Neural progenitor cell (in vitro differentiated cells): Measurements from ENCODE around the gene ADGRD1. TPM values are rescaled to one million over a fixed set of nuclear protein-coding genes. Genes with fewer than 3 reads are reported as not detected.

Experiments used
- DNase-seq: peaks from one replicate; pipeline ENCODE4 v3.0.0-alpha.2; 2016; ENCODE audit warnings: low spot score
- H2AFZ ChIP-seq: fragments of 200-600 bp; sonication (generic); replicated peaks from 2 replicates; pipeline ENCODE4 v1.6.1; 2016; ENCODE audit warnings: antibody characterized with exemption
- H3F3A ChIP-seq: fragments of 200-600 bp; sonication (generic); 2 replicates; pipeline ENCODE4 v1.6.1; 2016; ENCODE audit warnings: antibody characterized with exemption, low read depth
- H3K27ac ChIP-seq: fragments of 200-600 bp; sonication (generic); 2 replicates; pipeline ENCODE4 v1.5.1; 2016; ENCODE audit warnings: mild to moderate bottlenecking
- H3K27me3 ChIP-seq: fragments of 200-600 bp; sonication (generic); 2 replicates; pipeline ENCODE4 v1.6.1; 2016; ENCODE audit warnings: mild to moderate bottlenecking, moderate library complexity
- H3K36me3 ChIP-seq: fragments of 200-600 bp; sonication (generic); 2 replicates; pipeline ENCODE4 v1.5.1; 2016
- H3K4me1 ChIP-seq: fragments of 200-600 bp; sonication (generic); 2 replicates; pipeline ENCODE4 v1.6.1; 2016; ENCODE audit warnings: mixed run types
- H3K4me2 ChIP-seq: fragments of 200-600 bp; sonication (generic); 2 replicates; pipeline ENCODE4 v1.6.1; 2016
- H3K4me3 ChIP-seq: fragments of 200-600 bp; sonication (generic); 2 replicates; pipeline ENCODE4 v1.5.1; 2016
- H3K79me2 ChIP-seq: fragments of 200-600 bp; sonication (generic); 2 replicates; pipeline ENCODE4 v1.6.1; 2016; ENCODE audit warnings: low read depth
- H3K9ac ChIP-seq: fragments of 200-600 bp; sonication (generic); 2 replicates; pipeline ENCODE4 v1.6.1; 2016
- H3K9me3 ChIP-seq: fragments of 200-600 bp; sonication (generic); 2 replicates; pipeline ENCODE4 v1.5.1; 2016; ENCODE audit warnings: low read depth
- H4K20me1 ChIP-seq: fragments of 200-600 bp; sonication (generic); 2 replicates; pipeline ENCODE4 v1.6.1; 2016; ENCODE audit warnings: low read depth
- H3K27ac Mint-ChIP-seq: 3 replicates; pipeline ENCODE4 v1.8.0; 2021; ENCODE audit warnings: mixed read lengths
- H3K27me3 Mint-ChIP-seq: 2 replicates; pipeline ENCODE4 v1.8.0; 2022; ENCODE audit warnings: low read depth, mild to moderate bottlenecking, inconsistent platforms, moderate library complexity, mixed read lengths; ENCODE audit not compliant: insufficient read depth
- H3K36me3 Mint-ChIP-seq: 3 replicates; pipeline ENCODE4 v1.8.0; 2021; ENCODE audit warnings: mixed read lengths
- H3K4me1 Mint-ChIP-seq: 3 replicates; pipeline ENCODE4 v1.8.0; 2021; ENCODE audit warnings: mixed read lengths
- H3K4me3 Mint-ChIP-seq: 3 replicates; pipeline ENCODE4 v1.8.0; 2021; ENCODE audit warnings: mild to moderate bottlenecking, moderate library complexity, mixed read lengths
- H3K9me3 Mint-ChIP-seq: 3 replicates; pipeline ENCODE4 v1.8.0; 2020; ENCODE audit warnings: mixed read lengths
- EZH2 ChIP-seq: fragments of 200-600 bp; sonication (generic); IDR thresholded peaks from 2 replicates; pipeline ENCODE4 v1.6.1; 2017; ENCODE audit warnings: antibody characterized with exemption, mild to moderate bottlenecking, moderate library complexity
- EZH2phosphoT487 ChIP-seq: fragments of 200-600 bp; sonication (generic); IDR thresholded peaks from 2 replicates; pipeline ENCODE4 v1.6.1; 2017; ENCODE audit warnings: antibody characterized with exemption
- total RNA-seq: library from RNA; depleted of rRNA; stranded (reverse); fragments of >200 nt; gene quantifications from 2 replicates; pipeline ENCODE4 v1.2.3, GENCODE V29; 2015; ENCODE audit warnings: low replicate concordance
- TF ChIP-seq, protein P1 (sequence below): fragments of 200-600 bp; sonication (generic); IDR thresholded peaks from 2 replicates; pipeline ENCODE4 v1.5.1; 2017; ENCODE audit warnings: antibody characterized with exemption, mild to moderate bottlenecking

The ADGRD1 gene
- total RNA-seq, 1 donor from 2014 or later: not detected

DNA sequence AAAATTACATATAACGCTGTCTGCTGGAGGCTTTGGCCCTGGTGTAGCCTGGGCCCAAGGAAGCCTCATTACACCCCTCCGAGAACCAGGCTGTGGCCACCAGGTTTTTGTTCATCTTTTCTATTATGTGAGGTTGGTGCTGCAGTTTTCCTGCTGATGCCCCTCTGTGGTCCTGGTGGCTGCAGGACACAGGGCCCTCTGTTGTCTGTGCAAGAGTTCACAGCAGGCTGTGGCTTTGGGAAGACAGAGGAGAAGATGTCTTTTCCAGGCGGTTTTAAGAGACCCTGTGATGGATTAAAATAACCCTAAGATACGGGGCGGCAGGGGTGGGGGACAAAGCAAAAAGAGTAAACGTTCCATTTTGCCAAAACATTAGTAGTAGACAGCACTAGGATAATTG is 121.5 kb downstream of the ADGRD1 start:
- Mint-ChIP-seq H3K4me1 (peaks cover 3% of the 10 kb centered on the region), H3K27ac (no peak overlapping the region), H3K36me3 (no peaks in the 10 kb centered on the region), H3K9me3 (no peaks in the 10 kb centered on the region), H3K4me3 (no peak overlapping the region), H3K27me3 (peaks cover under 1% of the 10 kb centered on the region)
- no peaks in the 10 kb centered on the region for H3K27me3 ChIP-seq
- no peaks in the 10 kb centered on the region for H4K20me1 ChIP-seq
- no peak for DNase-seq
- TF ChIP-seq EZH2phosphoT487 (no peak), EZH2 (no peak)
- TF ChIP-seq, protein P1, sequence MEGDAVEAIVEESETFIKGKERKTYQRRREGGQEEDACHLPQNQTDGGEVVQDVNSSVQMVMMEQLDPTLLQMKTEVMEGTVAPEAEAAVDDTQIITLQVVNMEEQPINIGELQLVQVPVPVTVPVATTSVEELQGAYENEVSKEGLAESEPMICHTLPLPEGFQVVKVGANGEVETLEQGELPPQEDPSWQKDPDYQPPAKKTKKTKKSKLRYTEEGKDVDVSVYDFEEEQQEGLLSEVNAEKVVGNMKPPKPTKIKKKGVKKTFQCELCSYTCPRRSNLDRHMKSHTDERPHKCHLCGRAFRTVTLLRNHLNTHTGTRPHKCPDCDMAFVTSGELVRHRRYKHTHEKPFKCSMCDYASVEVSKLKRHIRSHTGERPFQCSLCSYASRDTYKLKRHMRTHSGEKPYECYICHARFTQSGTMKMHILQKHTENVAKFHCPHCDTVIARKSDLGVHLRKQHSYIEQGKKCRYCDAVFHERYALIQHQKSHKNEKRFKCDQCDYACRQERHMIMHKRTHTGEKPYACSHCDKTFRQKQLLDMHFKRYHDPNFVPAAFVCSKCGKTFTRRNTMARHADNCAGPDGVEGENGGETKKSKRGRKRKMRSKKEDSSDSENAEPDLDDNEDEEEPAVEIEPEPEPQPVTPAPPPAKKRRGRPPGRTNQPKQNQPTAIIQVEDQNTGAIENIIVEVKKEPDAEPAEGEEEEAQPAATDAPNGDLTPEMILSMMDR: no peak
- H3K27ac ChIP-seq: no peak overlapping the region
- H3K9me3 ChIP-seq: no peaks in the 10 kb centered on the region
- no peak overlapping the region for H3K9ac ChIP-seq
- no peaks in the 10 kb centered on the region for H3K36me3 ChIP-seq
- H3K4me1 ChIP-seq: no peaks in the 10 kb centered on the region
- no peak overlapping the region for H3K4me3 ChIP-seq
- H3K79me2 ChIP-seq: no peaks in the 10 kb centered on the region
- H3K4me2 ChIP-seq: no peak overlapping the region
- no peak overlapping the region for H2AFZ ChIP-seq
- H3F3A ChIP-seq: no peaks in the 10 kb centered on the region

DNA sequence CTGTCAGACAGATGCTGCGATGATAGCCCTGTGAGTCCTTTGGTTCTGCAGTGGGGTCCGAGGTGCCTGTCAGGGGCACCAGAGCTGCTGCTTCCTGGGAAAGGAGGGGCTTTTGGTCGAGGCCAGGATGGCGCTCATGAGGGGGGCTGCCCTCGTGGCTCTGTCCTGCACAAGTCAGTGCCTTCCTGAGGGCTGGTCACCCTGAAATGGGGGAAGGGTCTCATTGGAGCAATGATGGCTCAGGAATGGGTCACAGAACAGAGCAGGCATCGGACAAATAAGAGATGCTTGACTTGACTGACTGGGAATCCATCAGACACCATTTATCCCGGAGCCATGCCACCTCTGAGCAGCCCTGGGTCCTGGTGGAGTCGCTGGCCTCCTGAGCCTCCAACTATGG is 121.9 kb downstream of the ADGRD1 start:
- no peaks in the 10 kb centered on the region for H3K36me3 ChIP-seq
- H3K9me3 Mint-ChIP-seq: no peaks in the 10 kb centered on the region
- no peaks in the 10 kb centered on the region for H3K4me1 ChIP-seq
- H3K4me3 Mint-ChIP-seq: no peak overlapping the region
- peaks cover 3% of the 10 kb centered on the region for H3K4me1 Mint-ChIP-seq
- H3K27ac ChIP-seq: no peak overlapping the region
- H3K27me3 Mint-ChIP-seq: no peaks in the 10 kb centered on the region
- no peaks in the 10 kb centered on the region for H3K36me3 Mint-ChIP-seq
- H3F3A ChIP-seq: no peaks in the 10 kb centered on the region
- DNase-seq: no peak
- H3K4me2 ChIP-seq: no peak overlapping the region
- H3K4me3 ChIP-seq: no peak overlapping the region
- no peaks in the 10 kb centered on the region for H3K9me3 ChIP-seq
- TF ChIP-seq, protein P1: no peak
- no peak for TF ChIP-seq EZH2phosphoT487
- no peak for TF ChIP-seq EZH2
- no peaks in the 10 kb centered on the region for H3K27me3 ChIP-seq
- H3K27ac Mint-ChIP-seq: no peak overlapping the region
- H4K20me1 ChIP-seq: no peaks in the 10 kb centered on the region
- H3K79me2 ChIP-seq: no peaks in the 10 kb centered on the region
- no peak overlapping the region for H2AFZ ChIP-seq
- H3K9ac ChIP-seq: no peak overlapping the region

DNA sequence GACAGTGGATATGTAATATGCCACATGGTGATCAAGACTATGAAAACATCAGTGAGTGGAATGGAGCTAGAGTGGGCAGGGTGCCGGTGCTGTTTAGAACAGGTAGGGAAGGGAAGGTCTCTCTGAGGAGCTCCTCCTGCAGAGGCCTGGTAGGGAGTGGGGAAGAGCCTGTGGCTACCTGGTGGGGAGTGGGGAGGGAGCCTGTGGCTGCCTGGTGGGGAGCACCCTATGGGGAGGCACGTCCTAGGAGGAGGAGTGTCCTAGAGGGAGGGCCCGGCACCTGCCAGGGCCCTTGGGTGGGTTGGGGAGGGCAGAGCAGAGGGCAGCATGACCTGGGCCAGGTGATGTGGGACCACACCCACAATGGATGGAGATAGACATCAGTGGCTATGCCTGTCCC is 122.6 kb downstream of the ADGRD1 start:
- Mint-ChIP-seq H3K27me3 (no peaks in the 10 kb centered on the region), H3K36me3 (no peaks in the 10 kb centered on the region), H3K9me3 (no peaks in the 10 kb centered on the region), H3K4me3 (no peak overlapping the region), H3K4me1 (peaks cover 3% of the 10 kb centered on the region), H3K27ac (no peak overlapping the region)
- Histone ChIP-seq H3K36me3 (no peaks in the 10 kb centered on the region), H2AFZ (no peak overlapping the region), H3K9me3 (no peaks in the 10 kb centered on the region), H3K4me3 (no peak overlapping the region), H3K9ac (no peak overlapping the region), H3K27me3 (no peaks in the 10 kb centered on the region), H3F3A (no peaks in the 10 kb centered on the region), H3K4me1 (no peaks in the 10 kb centered on the region), H3K4me2 (no peak overlapping the region), H4K20me1 (no peaks in the 10 kb centered on the region), H3K79me2 (no peaks in the 10 kb centered on the region), H3K27ac (no peak overlapping the region)
- TF ChIP-seq EZH2phosphoT487: no peak
- TF ChIP-seq, protein P1: no peak
- no peak for TF ChIP-seq EZH2
- no peak for DNase-seq
